ENCODE measurements around the gene AMACR.

DNA sequence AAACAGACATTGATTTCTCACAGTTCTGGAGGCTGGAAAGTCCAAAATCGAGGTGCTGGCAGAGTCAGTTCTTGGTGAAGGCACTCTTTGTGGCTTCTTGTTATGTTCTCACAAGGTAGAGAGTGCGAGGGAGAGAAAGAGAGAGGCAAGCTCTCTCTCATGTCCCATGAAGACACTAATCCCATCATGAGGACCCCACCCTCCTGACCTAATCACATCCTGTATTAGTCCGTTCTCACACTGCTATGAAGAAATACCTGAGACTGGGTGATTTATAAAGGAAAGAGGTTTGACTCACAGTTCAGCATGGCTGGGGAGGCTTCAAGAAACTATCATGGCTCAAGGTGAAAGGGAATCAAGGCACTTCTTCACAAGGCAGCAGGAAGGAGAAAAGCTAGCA lies 5.7 kb upstream of the AMACR start:
- TF ChIP-seq FOXM1 (IDR thresholded peaks at IDR 0.05; ENCODE audit: borderline replicate concordance, low read depth) = no peak
- TF ChIP-seq CREB1 (IDR thresholded peaks at IDR 0.05; ENCODE audit: low read depth) = no peak
- TF ChIP-seq, protein P1, sequence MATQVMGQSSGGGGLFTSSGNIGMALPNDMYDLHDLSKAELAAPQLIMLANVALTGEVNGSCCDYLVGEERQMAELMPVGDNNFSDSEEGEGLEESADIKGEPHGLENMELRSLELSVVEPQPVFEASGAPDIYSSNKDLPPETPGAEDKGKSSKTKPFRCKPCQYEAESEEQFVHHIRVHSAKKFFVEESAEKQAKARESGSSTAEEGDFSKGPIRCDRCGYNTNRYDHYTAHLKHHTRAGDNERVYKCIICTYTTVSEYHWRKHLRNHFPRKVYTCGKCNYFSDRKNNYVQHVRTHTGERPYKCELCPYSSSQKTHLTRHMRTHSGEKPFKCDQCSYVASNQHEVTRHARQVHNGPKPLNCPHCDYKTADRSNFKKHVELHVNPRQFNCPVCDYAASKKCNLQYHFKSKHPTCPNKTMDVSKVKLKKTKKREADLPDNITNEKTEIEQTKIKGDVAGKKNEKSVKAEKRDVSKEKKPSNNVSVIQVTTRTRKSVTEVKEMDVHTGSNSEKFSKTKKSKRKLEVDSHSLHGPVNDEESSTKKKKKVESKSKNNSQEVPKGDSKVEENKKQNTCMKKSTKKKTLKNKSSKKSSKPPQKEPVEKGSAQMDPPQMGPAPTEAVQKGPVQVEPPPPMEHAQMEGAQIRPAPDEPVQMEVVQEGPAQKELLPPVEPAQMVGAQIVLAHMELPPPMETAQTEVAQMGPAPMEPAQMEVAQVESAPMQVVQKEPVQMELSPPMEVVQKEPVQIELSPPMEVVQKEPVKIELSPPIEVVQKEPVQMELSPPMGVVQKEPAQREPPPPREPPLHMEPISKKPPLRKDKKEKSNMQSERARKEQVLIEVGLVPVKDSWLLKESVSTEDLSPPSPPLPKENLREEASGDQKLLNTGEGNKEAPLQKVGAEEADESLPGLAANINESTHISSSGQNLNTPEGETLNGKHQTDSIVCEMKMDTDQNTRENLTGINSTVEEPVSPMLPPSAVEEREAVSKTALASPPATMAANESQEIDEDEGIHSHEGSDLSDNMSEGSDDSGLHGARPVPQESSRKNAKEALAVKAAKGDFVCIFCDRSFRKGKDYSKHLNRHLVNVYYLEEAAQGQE (IDR thresholded peaks at IDR 0.05; ENCODE audit: low read depth) = no peak
- TF ChIP-seq YY1 (IDR thresholded peaks at IDR 0.05; ENCODE audit: low read depth) = no peak
- TF ChIP-seq TAF1 (IDR thresholded peaks at IDR 0.05; ENCODE audit: low read depth) = no peak
